Neural crest cell (in vitro differentiated cells): Measurements from ENCODE around the gene CLASP1. TPM values are rescaled to one million over a fixed set of nuclear protein-coding genes. Genes with fewer than 3 reads are reported as not detected.

ENCODE experiments used
- DNase-seq: peaks from one replicate; pipeline ENCODE4 v3.0.0; 2021; ENCODE audit warnings: low read depth, mixed read lengths, low spot score
- H3K27ac Mint-ChIP-seq: one replicate; pipeline ENCODE4 v1.8.0; 2021; ENCODE audit warnings: mild to moderate bottlenecking, mixed read lengths; ENCODE audit not compliant: unreplicated experiment
- H3K27me3 Mint-ChIP-seq: 2 replicates; pipeline ENCODE4 v1.8.0; 2021; ENCODE audit warnings: low read depth, mild to moderate bottlenecking, mixed read lengths
- H3K36me3 Mint-ChIP-seq: 2 replicates; pipeline ENCODE4 v1.8.0; 2021; ENCODE audit warnings: low read depth, mild to moderate bottlenecking, mixed read lengths
- H3K4me1 Mint-ChIP-seq: 2 replicates; pipeline ENCODE4 v1.8.0; 2021; ENCODE audit warnings: mixed read lengths
- H3K4me3 Mint-ChIP-seq: one replicate; pipeline ENCODE4 v1.8.0; 2021; ENCODE audit warnings: mild to moderate bottlenecking, mixed read lengths
- H3K9me3 Mint-ChIP-seq: 2 replicates; pipeline ENCODE4 v1.8.0; 2021; ENCODE audit warnings: mixed read lengths
- CTCF ChIP-seq: fragments of 200-600 bp; sonication (generic); conservative IDR thresholded peaks from 2 replicates; pipeline ENCODE4 v1.5.0; 2021; ENCODE audit warnings: antibody characterized with exemption, mild to moderate bottlenecking
- total RNA-seq: library from RNA; stranded (reverse); gene quantifications from 2 replicates; pipeline ENCODE4 v1.2.1, GENCODE V29; 2021

CLASP1 gene
- total RNA-seq, 1 donor from 2014 or later, result 95.8 TPM

DNA sequence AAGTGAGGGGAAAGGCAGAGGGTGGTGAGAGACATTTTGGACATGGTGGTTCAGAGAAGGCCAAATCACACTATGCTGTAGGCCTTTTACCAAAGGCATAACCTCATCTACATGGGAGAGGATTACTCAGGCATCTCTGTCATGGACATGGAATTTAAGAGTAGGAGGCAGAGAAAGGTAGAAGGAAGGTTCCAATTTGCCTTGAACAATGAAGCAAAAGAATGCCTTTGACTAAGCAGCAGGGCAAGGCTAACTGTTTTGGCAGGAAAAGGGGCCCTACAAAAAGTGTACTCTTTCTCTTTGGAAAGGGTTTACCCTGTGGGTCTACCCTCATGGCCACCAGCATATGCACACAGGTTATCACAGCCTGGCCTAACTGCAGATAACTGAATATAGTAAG, 164.2 kb downstream of the CLASP1 start:
- Mint-ChIP-seq H3K4me3 (no peak overlapping the region), H3K4me1 (peaks cover 11% of the 10 kb centered on the region)

DNA sequence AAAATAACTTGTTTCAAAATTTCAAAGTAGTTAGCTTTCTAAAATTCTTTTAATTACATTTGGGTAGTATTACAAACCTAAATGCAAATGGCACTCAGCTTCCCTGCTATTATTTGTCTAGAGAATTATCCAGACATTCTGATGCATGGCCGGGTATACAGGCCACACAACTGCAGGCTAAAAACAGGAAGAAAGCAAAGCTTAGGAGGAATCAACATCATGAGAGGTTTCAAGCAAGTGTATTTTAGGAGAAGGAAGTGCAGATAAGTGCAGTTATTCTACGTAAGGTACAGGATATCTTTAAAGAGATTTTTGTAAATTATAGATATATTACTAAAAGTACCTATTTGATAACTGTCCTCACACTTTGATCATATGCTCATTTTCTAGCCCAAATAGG, 165.4 kb downstream of the CLASP1 start:
- no peaks in the 10 kb centered on the region for H3K36me3 Mint-ChIP-seq
- no peaks in the 10 kb centered on the region for H3K27me3 Mint-ChIP-seq
- no peak overlapping the region for H3K4me3 Mint-ChIP-seq
- no peak for DNase-seq
- no peak overlapping the region for H3K27ac Mint-ChIP-seq
- H3K4me1 Mint-ChIP-seq, result peaks cover 15% of the 10 kb centered on the region
- TF ChIP-seq CTCF, result no peak
- H3K9me3 Mint-ChIP-seq, result no peaks in the 10 kb centered on the region

More for the DNA sequence above, 164.2 kb downstream of the CLASP1 start:
- TF ChIP-seq CTCF, result no peak
- no peaks in the 10 kb centered on the region for H3K27me3 Mint-ChIP-seq
- no peaks in the 10 kb centered on the region for H3K9me3 Mint-ChIP-seq
- DNase-seq, result no peak
- H3K27ac Mint-ChIP-seq, result no peak overlapping the region
- no peaks in the 10 kb centered on the region for H3K36me3 Mint-ChIP-seq

- H3K9me3 Mint-ChIP-seq, result no peaks in the 10 kb centered on the region
- H3K36me3 Mint-ChIP-seq, result no peaks in the 10 kb centered on the region
- peaks cover 15% of the 10 kb centered on the region for H3K4me1 Mint-ChIP-seq
- H3K27me3 Mint-ChIP-seq, result no peaks in the 10 kb centered on the region
- no peak for TF ChIP-seq CTCF
- no peak overlapping the region for H3K27ac Mint-ChIP-seq
- no peak for DNase-seq
- no peak overlapping the region for H3K4me3 Mint-ChIP-seq
These were observed 166.2 kb downstream of the CLASP1 start for GRCh38 chr2:121483021-121483420.

DNA sequence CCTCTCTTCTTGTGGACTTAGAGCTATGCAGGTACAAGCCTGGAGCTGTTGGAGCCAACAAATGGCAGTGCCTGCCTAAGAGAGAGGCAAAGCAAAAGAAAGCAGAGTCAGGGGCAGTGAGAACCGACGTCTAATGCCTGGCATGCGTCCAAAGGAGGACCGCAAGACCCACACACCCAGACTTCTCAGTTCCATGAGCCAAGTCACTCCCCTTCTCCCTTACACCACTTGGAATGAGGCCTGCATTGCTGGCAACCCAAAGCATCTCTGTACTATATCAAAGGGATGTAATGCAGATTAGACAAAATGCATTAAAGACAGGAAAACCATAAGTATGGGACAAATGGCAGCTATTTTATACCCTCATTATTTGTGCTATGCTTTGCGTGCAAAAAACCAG, 168.4 kb downstream of the CLASP1 start:
- Mint-ChIP-seq H3K27ac (no peak overlapping the region), H3K4me1 (peaks cover 31% of the 10 kb centered on the region), H3K27me3 (no peaks in the 10 kb centered on the region), H3K4me3 (no peak overlapping the region), H3K36me3 (no peaks in the 10 kb centered on the region), H3K9me3 (no peaks in the 10 kb centered on the region)
- no peak for TF ChIP-seq CTCF
- no peak for DNase-seq

- Mint-ChIP-seq H3K4me3 (no peak overlapping the region), H3K36me3 (no peaks in the 10 kb centered on the region), H3K9me3 (no peaks in the 10 kb centered on the region), H3K27ac (no peak overlapping the region), H3K4me1 (peaks cover 33% of the 10 kb centered on the region), H3K27me3 (no peaks in the 10 kb centered on the region)
- TF ChIP-seq CTCF, result no peak
- DNase-seq, result no peak
These were observed 169.3 kb downstream of the CLASP1 start for GRCh38 chr2:121479882-121480522.
